T-helper 22 cell (primary cell): ENCODE results near the gene NDUFB2.
"Not testable (repeated sequence)": the region's sequence is repeated elsewhere in the genome, so short reads cannot be mapped to it uniquely, and the experiment has no call there.

Source experiments
- DNase-seq: peaks from one replicate; pipeline ENCODE4 v3.0.0-alpha.2; 2020; ENCODE audit warnings: low read depth

NDUFB2 gene

DNA sequence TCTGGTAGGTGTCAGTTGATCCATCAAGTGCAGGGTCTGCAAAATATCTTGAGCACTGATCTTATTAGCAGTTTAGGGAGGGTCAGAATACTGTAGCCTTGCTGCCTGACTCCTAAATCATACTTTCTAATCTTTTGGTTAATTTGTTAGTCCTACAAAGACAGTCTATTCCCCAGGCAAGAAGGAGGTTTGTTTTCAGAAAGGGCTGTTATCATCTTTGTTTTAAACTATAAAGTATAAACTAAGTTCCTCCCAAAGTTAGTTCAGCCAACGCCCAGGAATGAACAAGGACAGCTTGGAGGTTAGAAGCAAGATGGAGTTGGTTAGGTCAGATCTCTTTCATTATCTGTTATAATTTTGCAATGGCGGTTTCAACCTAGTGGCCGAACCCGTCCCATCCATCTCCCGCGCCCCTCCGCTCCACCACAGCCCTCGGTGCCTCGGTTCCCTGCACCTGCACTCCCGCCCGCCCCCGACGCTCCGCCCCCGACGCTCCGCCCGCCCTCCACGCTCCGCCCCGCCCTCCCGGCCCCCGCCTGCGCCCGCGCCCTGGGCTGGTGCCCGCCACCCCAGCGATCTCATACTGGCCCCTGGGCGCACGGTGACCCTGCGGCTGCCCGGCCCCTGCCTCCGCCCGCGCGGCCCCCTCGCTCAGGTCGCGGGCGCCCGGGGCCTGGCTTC is 24.0 kb upstream of the NDUFB2 start, which contains the start of gene ADCK2:
Gene ADCK2, plus strand, starts transcription at position 564 of the 681 bp plus-strand sequence. CDS start 386 bp downstream, outside the sequence.
- DNase-seq = peak; percentile 42

DNA sequence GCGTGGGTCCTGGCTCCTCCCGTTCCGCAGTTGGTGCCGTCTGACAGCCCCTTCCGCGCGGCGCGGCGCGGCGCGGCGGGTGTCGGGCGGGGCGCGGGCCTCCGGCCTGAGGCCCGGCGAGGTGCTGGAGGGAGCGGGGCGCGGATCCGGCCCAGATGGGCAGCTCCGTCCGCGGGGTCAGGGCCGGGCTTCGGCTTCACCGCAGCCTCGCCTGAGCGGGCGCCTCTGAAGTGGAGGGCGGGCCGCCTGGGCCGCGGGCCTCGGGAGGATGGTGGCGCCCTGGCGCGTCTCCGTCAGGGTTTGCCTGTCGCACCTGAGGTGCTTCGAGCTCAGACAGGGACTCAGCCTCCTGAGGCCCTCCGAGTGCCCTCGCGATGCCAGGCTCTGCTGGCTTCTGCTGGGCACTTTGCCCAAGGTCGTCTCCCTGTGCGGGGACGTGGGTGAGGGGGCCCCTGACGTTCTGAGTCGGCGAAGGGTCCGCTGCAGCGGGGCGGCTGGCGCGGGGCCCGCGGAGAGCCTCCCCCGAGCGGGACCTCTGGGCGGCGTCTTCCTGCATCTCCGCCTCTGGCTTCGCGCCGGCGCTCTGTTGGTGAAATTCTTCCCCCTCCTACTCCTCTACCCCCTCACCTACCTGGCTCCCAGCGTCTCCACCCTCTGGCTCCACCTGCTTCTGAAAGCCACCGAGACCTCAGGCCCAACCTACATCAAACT is 23.3 kb upstream of the NDUFB2 start:
- DNase-seq = peak; percentile 31

DNA sequence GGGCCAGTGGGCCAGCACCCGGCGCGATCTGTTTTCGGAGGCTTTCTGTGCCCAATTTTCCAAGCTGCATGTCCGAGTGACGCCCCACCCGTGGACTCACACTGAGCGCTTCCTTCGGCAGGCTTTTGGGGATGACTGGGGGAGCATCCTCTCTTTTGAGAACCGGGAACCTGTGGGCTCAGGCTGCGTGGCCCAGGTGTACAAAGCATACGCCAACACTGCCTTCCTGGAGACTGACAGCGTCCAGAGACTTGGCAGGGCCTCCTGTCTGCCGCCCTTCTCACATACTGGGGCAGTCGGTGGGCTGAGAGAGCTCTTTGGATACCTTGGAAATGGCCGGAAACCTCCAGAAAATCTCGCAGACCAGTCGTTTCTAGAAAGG is 22.7 kb upstream of the NDUFB2 start:
- no peak for DNase-seq

GRCh38 chr7:140674356-140674800 is 22.1 kb upstream of the NDUFB2 start:
- DNase-seq = no peak

- no peak for DNase-seq
Measured at GRCh38 chr7:140674899-140675701, 21.4 kb upstream of the NDUFB2 start.

- no peak for DNase-seq
Measured at GRCh38 chr7:140675726-140676125, 20.8 kb upstream of the NDUFB2 start.

- no peak for DNase-seq
Measured at GRCh38 chr7:140676306-140676705, 20.2 kb upstream of the NDUFB2 start.

DNA sequence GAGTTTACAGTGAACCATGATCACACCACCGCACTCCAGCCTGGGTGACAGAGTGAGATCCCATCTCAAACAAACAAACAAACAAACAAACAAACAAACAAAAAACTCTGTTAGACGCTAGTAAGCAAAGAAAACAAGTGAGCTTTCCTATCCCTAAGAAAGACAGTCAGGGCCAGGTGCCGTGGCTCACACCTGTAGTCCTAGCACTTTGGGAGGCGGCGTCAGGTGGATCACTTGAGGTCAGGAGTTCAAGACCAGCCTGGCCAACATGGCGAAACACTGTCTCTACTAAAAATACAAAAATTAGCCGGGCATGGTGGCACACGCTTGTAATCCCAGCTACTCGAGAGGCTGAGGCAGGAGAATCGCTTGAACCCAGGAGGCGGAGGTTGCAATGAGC is 19.6 kb upstream of the NDUFB2 start:
- DNase-seq = not testable (repeated sequence)

DNA sequence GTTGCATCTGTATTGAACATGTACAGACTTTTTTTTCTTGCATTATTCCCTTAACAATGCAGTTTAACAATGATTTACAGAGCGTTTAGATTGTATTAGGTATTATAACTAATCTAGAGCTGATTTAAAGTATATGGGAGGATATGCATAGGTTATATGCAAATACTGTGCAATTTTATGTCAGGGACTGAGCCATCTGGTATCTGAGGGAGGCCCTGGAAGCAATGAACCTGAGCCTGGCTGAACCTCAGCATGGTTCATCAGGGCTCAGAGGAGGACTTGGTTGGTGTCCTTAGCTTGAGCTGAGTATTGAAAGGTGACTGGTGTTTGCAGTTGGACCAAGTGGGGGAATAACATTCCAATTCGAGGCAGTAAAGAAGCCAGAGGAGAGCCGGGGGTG is 19.0 kb upstream of the NDUFB2 start:
- no peak for DNase-seq

GRCh38 chr7:140678081-140678815 is 18.3 kb upstream of the NDUFB2 start:
- DNase-seq = no peak

- no peak for DNase-seq
Measured at GRCh38 chr7:140678816-140679130, 17.7 kb upstream of the NDUFB2 start.

GRCh38 chr7:140679186-140679585 is 17.3 kb upstream of the NDUFB2 start:
- no peak for DNase-seq

DNA sequence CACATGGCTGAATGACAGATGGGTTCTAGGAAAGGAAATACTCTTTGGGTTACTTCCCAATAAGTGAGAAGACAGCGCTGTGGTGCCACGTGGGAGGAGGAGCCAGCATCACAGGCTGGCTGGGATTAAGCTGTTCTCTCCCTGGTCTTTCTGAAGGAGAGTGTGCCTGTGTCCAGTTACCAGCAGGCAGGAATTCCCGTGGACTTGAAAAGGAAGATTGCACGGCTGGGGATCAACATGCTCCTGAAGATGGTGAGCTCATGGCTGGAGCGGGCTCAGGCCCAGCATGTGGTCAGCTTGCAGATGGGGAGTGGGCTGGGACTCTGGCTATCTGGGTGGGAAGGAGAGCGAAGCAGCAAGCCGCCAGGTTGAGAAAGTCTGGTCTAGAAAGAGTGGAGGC is 15.6 kb upstream of the NDUFB2 start:
- no peak for DNase-seq

DNA sequence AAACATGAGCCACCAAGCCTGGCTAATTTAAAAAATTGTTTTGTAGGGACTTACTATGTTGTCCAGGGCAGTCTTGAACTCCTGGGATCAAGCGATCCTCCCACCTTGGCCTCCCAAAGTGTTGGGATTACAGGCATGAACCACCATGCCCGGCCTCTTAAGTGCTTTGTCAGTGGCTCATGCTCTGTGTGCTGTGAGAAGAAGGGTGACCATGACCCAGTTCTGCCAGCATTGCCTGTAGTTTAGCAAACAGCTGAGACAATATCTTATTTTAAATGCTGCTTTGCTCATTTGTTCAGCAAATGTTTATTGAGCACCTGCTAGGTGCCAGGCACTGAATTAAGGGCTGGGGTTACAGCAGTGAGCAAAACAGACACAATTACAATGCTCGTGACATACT is 14.7 kb upstream of the NDUFB2 start:
- no peak for DNase-seq

GRCh38 chr7:140683657-140684056 is 12.9 kb upstream of the NDUFB2 start:
- DNase-seq = no peak

DNA sequence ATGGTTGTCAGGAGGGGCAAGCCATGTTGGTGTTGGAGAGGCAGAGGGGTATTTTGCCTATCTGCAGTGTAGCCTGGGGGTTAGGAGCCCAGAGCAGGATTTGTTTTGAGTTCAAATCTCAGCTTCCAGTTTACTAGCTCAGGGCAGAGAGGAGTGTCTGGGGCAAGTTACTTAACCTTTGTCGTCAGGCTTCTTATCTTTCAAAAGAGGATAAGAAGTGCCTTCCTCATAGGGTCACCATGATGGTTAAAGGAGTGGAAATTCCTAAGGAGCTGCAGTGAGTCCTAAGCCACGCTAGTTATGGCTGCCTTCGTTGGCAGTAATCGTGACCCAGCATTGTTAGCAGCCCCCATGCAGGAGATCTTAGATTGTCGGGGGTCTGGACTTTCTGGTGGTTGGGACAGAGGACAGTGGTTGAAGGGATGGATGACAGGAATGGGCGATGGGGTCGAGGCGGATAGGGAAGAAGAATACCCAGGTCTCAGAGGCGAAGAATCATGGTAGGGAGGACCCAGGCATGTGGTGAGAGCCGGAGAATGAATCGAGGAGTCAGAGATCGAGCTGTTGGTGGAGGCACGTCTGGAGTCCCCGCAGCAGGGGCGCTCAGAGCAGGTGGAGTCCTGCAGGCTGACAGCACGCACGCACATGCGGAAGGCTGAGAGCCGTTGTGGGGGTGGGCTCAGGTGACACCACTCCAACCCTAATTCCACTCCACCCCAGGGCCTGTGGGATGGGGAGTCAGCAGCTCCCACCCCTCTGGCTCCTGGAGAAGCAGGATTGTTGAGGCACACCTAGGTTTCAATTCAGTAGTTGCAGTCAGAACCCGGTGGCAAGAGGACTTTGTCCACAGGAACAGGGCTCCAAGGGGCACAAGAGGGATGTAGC is 12.2 kb upstream of the NDUFB2 start:
- no peak for DNase-seq

GRCh38 chr7:140685407-140686087 is 11.0 kb upstream of the NDUFB2 start:
- no peak for DNase-seq

- no peak for DNase-seq
Measured at GRCh38 chr7:140686921-140687320, 9.6 kb upstream of the NDUFB2 start.

GRCh38 chr7:140688341-140688740 is 8.2 kb upstream of the NDUFB2 start:
- DNase-seq = no peak
